ENCODE results near the gene UNC80. TPM values are rescaled to one million over a fixed set of nuclear protein-coding genes. Genes with fewer than 3 reads are reported as not detected.
A peak's percentile ranks its signal among the peaks of the same experiment; 100 is the strongest.

UNC80 gene
- total and polyA plus RNA-seq, 3 experiments from 2014 or later: not detected

DNA sequence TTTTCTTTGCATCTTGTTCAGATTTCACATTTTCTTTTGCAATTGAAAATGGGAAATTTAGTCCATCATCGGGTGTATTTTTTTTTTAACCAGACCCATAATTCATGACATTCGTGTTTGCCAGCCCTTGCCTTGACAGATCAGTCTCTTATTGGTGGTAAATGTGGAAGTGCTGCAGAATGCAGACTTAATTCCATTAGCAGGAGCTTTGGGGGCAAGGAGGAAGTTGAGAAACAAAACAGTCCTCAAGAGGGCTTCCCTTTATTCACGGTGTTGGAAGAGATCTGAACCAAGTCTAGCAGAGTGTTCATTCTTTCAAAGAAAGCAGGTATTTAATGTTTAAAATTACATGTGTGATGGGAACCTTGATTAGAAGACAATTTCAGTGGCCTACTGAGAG is 214.2 kb downstream of the UNC80 start:
- DNase-seq: no peak
- no peak overlapping the region for H3K4me3 ChIP-seq (ENCODE audit: low read length)
- Mint-ChIP-seq H3K27ac (no peak overlapping the region), H3K27me3 (peaks cover 7 to 46% of the 10 kb centered on the region in 2 donors), H3K4me3 (no peak overlapping the region), H3K9me3 (no peaks in the 10 kb centered on the region), H3K36me3 (no peaks in the 10 kb centered on the region), H3K4me1 (no peaks in the 10 kb centered on the region)
- H3K9me3 ChIP-seq (ENCODE audit: low read length): no peaks in the 10 kb centered on the region
- H3K4me1 ChIP-seq (ENCODE audit: insufficient read depth, low read length): no peaks in the 10 kb centered on the region
- ChIA-PET POLR2A (no interaction called here), CTCF (interaction anchor here (1.5 to 1.8 kb wide), 2 partner anchors 8 to 210 kb away, joined by 5 to 8 read pairs; no protein-coding TSS in a partner anchor)
- H3K27ac ChIP-seq (ENCODE audit: low read depth, low read length): no peak overlapping the region
- H3K36me3 ChIP-seq (ENCODE audit: insufficient read depth, low read length): no peaks in the 10 kb centered on the region
- H3K27me3 ChIP-seq (ENCODE audit: insufficient read depth, low read length, poor library complexity, severe bottlenecking): no peaks in the 10 kb centered on the region

DNA sequence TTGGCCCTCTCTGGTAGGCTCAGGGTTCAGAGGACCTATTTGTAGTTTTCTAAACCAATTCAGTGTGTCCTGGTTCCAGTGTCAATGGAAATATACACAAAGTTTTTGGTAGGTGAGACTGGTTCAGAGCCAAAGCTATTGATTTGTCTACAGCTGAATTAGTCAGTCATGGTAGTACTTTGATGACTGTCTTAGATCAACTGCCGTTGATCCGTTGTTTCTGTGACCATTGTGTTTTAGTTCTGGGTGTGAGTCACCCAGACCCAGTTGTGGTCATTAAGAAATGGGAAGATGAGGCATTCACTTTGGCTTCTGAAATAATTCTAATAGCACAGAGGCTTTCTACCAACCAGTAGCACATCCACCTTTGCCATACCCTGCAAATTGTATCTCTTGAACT is 214.8 kb downstream of the UNC80 start:
- Histone ChIP-seq H3K9me3 (ENCODE audit: low read length) (no peaks in the 10 kb centered on the region), H3K27me3 (ENCODE audit: insufficient read depth, low read length, poor library complexity, severe bottlenecking) (no peaks in the 10 kb centered on the region), H3K36me3 (ENCODE audit: insufficient read depth, low read length) (no peaks in the 10 kb centered on the region), H3K27ac (ENCODE audit: low read depth, low read length) (no peak overlapping the region), H3K4me3 (ENCODE audit: low read length) (no peak overlapping the region), H3K4me1 (ENCODE audit: insufficient read depth, low read length) (no peaks in the 10 kb centered on the region)
- H3K4me1 Mint-ChIP-seq: no peaks in the 10 kb centered on the region
- CTCF ChIA-PET: interaction anchor here (1.5 to 1.8 kb wide), 2 partner anchors 9 to 209 kb away, joined by 5 to 8 read pairs; no protein-coding TSS in a partner anchor
- H3K27me3 Mint-ChIP-seq: peaks cover 7 to 49% of the 10 kb centered on the region in 2 donors
- POLR2A ChIA-PET: no interaction called here
- no peak overlapping the region for H3K27ac Mint-ChIP-seq
- no peak overlapping the region for H3K4me3 Mint-ChIP-seq
- no peak for DNase-seq
- no peaks in the 10 kb centered on the region for H3K9me3 Mint-ChIP-seq
- H3K36me3 Mint-ChIP-seq: no peaks in the 10 kb centered on the region

DNA sequence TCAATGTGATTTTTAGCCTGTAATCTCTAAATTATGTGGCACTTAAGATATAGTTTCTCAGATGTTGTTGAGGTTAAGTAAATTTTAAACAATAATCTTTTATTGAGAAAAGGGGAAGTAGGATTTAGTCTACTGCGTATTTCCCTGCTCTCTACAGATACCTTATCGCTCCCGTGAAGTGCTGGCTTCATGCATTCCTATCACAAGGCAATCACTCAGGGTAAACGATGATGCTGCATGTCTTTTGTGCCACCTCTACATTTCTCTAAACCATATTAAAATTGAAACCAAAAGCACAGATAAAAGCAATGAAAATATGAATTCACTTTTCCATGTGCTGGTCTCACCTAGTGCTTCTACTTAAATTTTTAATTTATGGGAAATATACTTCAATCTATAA is 216.4 kb downstream of the UNC80 start:
- H3K27ac Mint-ChIP-seq: no peak overlapping the region
- no peak overlapping the region for H3K4me3 Mint-ChIP-seq
- peaks cover 7 to 46% of the 10 kb centered on the region in 2 donors for H3K27me3 Mint-ChIP-seq
- Histone ChIP-seq H3K9me3 (ENCODE audit: low read length) (no peaks in the 10 kb centered on the region), H3K4me1 (ENCODE audit: insufficient read depth, low read length) (no peaks in the 10 kb centered on the region), H3K27me3 (ENCODE audit: insufficient read depth, low read length, poor library complexity, severe bottlenecking) (no peaks in the 10 kb centered on the region), H3K36me3 (ENCODE audit: insufficient read depth, low read length) (no peaks in the 10 kb centered on the region), H3K27ac (ENCODE audit: low read depth, low read length) (no peak overlapping the region), H3K4me3 (ENCODE audit: low read length) (no peak overlapping the region)
- ChIA-PET CTCF (no interaction called here), POLR2A (no interaction called here)
- H3K36me3 Mint-ChIP-seq: no peaks in the 10 kb centered on the region
- no peaks in the 10 kb centered on the region for H3K9me3 Mint-ChIP-seq
- no peak for DNase-seq
- no peaks in the 10 kb centered on the region for H3K4me1 Mint-ChIP-seq

DNA sequence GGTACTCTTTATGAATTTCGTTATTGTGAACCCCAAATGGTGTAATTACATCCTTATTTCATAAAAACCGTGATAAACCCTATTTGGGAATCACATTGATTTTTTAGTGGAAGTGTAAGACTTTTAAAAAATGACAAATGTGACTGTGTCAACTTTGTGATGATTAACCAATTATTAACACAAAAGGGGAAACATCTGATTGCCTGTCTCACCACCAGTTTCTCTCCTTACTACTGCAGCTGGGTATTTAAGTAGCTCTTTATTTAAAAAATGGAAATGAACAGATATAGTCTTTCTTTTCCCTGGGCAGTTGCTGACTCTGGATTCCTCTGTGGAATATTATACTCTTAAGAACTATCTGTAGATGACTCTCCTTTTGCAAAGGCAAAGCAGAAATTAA is 219.2 kb downstream of the UNC80 start:
- ChIA-PET CTCF (no interaction called here), POLR2A (no interaction called here)
- Histone ChIP-seq H3K4me3 (ENCODE audit: low read length) (no peak overlapping the region), H3K27me3 (ENCODE audit: insufficient read depth, low read length, poor library complexity, severe bottlenecking) (no peaks in the 10 kb centered on the region), H3K9me3 (ENCODE audit: low read length) (no peaks in the 10 kb centered on the region), H3K27ac (ENCODE audit: low read depth, low read length) (no peak overlapping the region), H3K36me3 (ENCODE audit: insufficient read depth, low read length) (no peaks in the 10 kb centered on the region), H3K4me1 (ENCODE audit: insufficient read depth, low read length) (no peaks in the 10 kb centered on the region)
- no peak for DNase-seq
- no peak overlapping the region for H3K4me3 Mint-ChIP-seq
- H3K27me3 Mint-ChIP-seq: peaks cover 2 to 42% of the 10 kb centered on the region in 2 donors
- no peaks in the 10 kb centered on the region for H3K9me3 Mint-ChIP-seq
- no peaks in the 10 kb centered on the region for H3K36me3 Mint-ChIP-seq
- no peak overlapping the region for H3K27ac Mint-ChIP-seq
- H3K4me1 Mint-ChIP-seq: no peaks in the 10 kb centered on the region

DNA sequence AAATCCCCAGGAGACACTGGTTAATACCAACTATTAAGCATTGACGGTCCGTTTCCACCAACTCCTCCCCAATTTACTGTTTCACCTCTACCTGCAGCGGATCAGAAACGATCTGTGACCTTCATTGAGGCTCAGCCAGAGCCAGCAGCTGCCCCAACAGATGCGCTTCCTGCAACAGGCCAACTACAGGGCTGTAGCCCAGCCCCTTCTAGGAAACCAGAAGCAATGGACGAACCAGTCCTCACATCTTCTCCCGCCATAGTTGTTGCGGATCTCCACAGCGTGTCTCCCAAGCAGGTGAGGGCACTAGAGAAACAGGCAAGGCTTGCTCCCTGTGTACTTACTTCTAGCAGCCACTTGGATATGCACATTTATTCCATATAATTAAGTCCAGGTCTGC is 222.3 kb downstream of the UNC80 start:
- DNase-seq: no peak
- Mint-ChIP-seq H3K4me3 (no peak overlapping the region), H3K27me3 (peaks cover 0 to 30% of the 10 kb centered on the region in 2 donors), H3K4me1 (no peaks in the 10 kb centered on the region), H3K27ac (no peak overlapping the region), H3K36me3 (no peaks in the 10 kb centered on the region), H3K9me3 (no peaks in the 10 kb centered on the region)
- CTCF ChIA-PET: no interaction called here
- Histone ChIP-seq H3K4me1 (ENCODE audit: insufficient read depth, low read length) (no peaks in the 10 kb centered on the region), H3K36me3 (ENCODE audit: insufficient read depth, low read length) (no peaks in the 10 kb centered on the region), H3K27me3 (ENCODE audit: insufficient read depth, low read length, poor library complexity, severe bottlenecking) (no peaks in the 10 kb centered on the region), H3K9me3 (ENCODE audit: low read length) (no peaks in the 10 kb centered on the region), H3K4me3 (ENCODE audit: low read length) (no peak overlapping the region), H3K27ac (ENCODE audit: low read depth, low read length) (no peak overlapping the region)
- POLR2A ChIA-PET: no interaction called here

DNA sequence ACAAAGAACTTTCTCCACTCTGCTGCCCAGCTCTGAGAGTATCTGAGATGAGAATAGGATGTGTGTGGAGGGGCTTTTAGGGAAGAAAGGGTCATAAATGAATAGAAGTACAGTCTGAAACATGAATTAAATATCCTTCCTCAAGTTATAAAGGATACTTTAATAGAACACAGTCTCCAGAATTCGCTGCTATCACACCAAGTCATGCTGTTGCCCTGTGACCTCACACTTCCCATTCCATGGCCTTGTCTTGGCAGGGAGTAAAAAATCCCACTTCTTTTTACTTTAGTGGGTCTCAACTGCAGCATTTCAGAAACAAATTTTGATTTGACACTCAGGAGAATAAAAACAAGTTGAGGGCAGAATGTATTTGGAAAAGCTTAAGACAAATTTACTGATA is 227.0 kb downstream of the UNC80 start:
- ChIA-PET CTCF (no interaction called here), POLR2A (no interaction called here)
- H3K4me1 ChIP-seq (ENCODE audit: insufficient read depth, low read length): peaks cover 15% of the 10 kb centered on the region
- Mint-ChIP-seq H3K4me3 (no peak overlapping the region), H3K9me3 (no peaks in the 10 kb centered on the region), H3K36me3 (peaks cover 0 to 9% (median 0%) of the 10 kb centered on the region in 3 donors), H3K27ac (no peak overlapping the region), H3K4me1 (peaks cover 18 to 26% (median 19%) of the 10 kb centered on the region in 3 donors), H3K27me3 (peaks cover 2 to 4% of the 10 kb centered on the region in 2 donors)
- H3K27ac ChIP-seq (ENCODE audit: low read depth, low read length): no peak overlapping the region
- DNase-seq: no peak
- H3K9me3 ChIP-seq (ENCODE audit: low read length): no peaks in the 10 kb centered on the region
- H3K27me3 ChIP-seq (ENCODE audit: insufficient read depth, low read length, poor library complexity, severe bottlenecking): no peaks in the 10 kb centered on the region
- H3K36me3 ChIP-seq (ENCODE audit: insufficient read depth, low read length): no peaks in the 10 kb centered on the region
- H3K4me3 ChIP-seq (ENCODE audit: low read length): no peak overlapping the region

DNA sequence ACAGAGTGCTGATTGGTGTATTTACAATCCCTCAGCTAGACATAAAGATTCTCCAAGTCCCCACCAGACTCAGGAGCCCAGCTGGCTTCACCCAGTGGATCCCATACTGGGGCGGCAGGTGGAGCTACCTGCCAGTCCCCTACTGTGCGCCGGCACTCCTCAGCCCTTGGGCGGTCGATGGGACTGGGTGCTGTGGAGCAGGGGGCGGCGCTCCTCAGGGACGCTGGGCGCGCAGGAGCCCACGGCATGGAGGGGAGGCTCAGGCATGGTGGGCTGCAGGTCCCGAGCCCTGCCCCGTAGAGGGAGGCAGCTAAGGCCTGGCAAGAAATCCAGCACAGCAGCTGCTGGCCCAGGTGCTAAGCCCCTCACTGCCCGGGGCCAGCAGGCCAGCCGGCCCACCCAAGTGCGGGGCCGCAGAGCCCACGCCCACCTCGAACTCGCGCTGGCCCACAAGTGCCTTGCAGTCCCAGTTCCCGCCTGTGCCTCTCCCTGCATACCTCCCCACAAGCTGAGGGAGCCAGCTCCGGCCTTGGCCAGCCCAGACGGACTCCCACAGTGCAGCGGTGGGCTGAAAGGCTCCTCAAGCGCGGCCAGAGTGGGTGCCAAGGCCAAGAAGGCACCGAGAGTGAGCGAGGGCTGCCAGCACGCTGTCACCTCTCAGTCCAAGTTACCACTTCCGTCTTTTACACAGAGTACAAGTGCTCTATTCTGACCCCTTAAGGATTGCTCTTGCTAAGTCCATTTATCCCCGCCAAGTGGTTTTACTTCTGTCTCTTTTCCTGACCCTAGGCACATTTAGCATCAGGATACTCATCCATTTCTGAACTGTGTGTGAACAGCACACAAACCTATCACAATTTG is 229.1 kb downstream of the UNC80 start:
- H3K27me3 Mint-ChIP-seq: peaks cover 0 to 2% of the 10 kb centered on the region in 2 donors
- no peak overlapping the region for H3K27ac Mint-ChIP-seq
- H3K27me3 ChIP-seq (ENCODE audit: insufficient read depth, low read length, poor library complexity, severe bottlenecking): no peaks in the 10 kb centered on the region
- peak overlapping the region in 1 of 7 donors; percentile 91 for H3K4me3 Mint-ChIP-seq
- H3K4me3 ChIP-seq (ENCODE audit: low read length): no peak overlapping the region
- no peaks in the 10 kb centered on the region for H3K9me3 Mint-ChIP-seq
- H3K4me1 ChIP-seq (ENCODE audit: insufficient read depth, low read length): peaks cover 33% of the 10 kb centered on the region
- H3K36me3 ChIP-seq (ENCODE audit: insufficient read depth, low read length): no peaks in the 10 kb centered on the region
- POLR2A ChIA-PET: no interaction called here
- peaks cover 0 to 22% (median 0%) of the 10 kb centered on the region in 3 donors for H3K36me3 Mint-ChIP-seq
- no peak for DNase-seq
- H3K9me3 ChIP-seq (ENCODE audit: low read length): no peaks in the 10 kb centered on the region
- CTCF ChIA-PET: no interaction called here
- peaks cover 37 to 47% (median 40%) of the 10 kb centered on the region in 3 donors for H3K4me1 Mint-ChIP-seq
- no peak overlapping the region for H3K27ac ChIP-seq (ENCODE audit: low read depth, low read length)

DNA sequence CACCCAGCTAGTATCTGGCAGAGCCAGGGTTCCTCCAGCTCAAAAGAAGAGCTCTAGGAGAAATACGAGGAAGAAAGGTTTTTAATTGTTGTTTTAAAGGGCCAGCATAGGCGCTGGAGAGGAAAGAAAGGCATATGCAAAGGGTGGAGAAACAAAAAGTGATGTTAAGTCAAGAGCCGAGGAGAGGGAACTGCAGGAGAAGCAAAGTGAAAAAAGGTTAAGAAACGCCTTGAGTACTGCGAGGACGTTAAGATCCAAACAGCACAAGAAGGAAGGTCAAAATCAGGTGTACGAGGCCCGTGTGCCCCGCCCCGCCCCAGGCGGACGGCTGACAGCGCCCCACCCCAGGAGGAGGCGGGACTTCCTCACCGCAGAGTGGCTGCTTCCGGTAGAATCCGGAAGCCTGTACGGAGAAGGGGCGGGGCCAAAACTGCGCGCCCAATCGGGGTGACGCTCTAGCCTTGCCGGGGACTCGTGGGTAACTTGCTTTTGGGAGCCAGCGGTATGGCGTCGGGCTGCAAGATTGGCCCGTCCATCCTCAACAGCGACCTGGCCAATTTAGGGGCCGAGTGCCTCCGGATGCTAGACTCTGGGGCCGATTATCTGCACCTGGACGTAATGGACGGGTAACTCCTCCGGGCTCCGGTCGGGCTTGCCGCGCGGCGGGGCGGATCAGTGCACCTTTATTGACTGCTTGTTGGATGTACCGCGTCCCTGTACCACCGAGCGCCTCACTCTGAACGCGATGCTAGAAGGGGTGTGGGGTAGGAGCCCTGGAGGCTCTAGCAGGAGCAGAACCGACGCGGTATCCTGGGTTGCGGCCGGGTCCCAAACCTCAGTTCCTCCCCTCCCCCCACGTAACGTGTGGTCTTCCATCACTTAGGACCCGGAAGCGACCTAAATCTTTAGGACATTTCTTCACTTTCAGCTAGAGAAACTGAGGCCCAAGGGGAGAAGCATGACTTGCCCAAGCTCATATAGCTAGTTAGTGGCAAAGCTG is 230.8 kb downstream of the UNC80 start, which contains the start of gene RPE:
Gene RPE, plus strand, starts transcription at position 481 of the 1,000 bp plus-strand sequence. Its CDS starts 24 bp downstream, at position 505.
- ChIA-PET CTCF (no interaction called here), POLR2A (no interaction called here)
- peak; percentile 94 to 97 (median 96) for DNase-seq
- Mint-ChIP-seq H3K4me3 (peak within 1 kb of the TSS; percentile 91 to 98 (median 96)), H3K9me3 (no peaks in the 10 kb centered on the region), H3K36me3 (peaks cover 0 to 33% (median 4%) of the 10 kb centered on the region in 3 donors), H3K27ac (peak within 1 kb of the TSS; percentile 77 to 98 (median 92)), H3K4me1 (peaks cover 52 to 65% (median 58%) of the 10 kb centered on the region in 3 donors), H3K27me3 (peaks cover 0 to 2% of the 10 kb centered on the region in 2 donors)
- peak within 1 kb of the TSS; percentile 77 for H3K27ac ChIP-seq (ENCODE audit: low read depth, low read length)
- H3K9me3 ChIP-seq (ENCODE audit: low read length): no peaks in the 10 kb centered on the region
- no peaks in the 10 kb centered on the region for H3K36me3 ChIP-seq (ENCODE audit: insufficient read depth, low read length)
- peaks cover 34% of the 10 kb centered on the region for H3K4me1 ChIP-seq (ENCODE audit: insufficient read depth, low read length)
- no peaks in the 10 kb centered on the region for H3K27me3 ChIP-seq (ENCODE audit: insufficient read depth, low read length, poor library complexity, severe bottlenecking)
- H3K4me3 ChIP-seq (ENCODE audit: low read length): peak within 1 kb of the TSS; percentile 94
